ENCODE data around the gene TUBGCP3.

The TUBGCP3 gene

DNA sequence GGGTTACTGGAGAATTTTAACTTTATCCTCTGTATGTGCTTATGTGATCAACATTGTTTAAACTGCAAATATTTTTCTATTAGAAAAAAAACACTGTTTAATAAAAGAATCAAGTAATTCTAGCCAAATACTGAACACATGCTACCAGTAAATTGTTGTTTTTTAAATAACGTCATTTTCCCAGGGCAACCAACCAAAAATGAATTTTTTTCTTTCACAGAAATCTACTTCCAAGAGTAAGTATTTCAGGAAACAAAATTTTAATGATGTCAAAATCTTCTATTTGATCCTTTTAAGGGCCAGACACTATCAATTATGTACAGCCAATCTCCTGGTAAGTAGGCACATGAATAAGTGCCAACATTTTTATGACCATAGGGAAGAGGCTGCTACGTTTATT lies 57.1 kb downstream of the TUBGCP3 start:
- no peaks in the 10 kb centered on the region for H3K27me3 ChIP-seq (replicated peaks; ENCODE audit: control insufficient read depth, insufficient read depth, low read length)
- no peak overlapping the region for H3K4me3 ChIP-seq (replicated peaks; ENCODE audit: low read depth, low read length)
- no peak for DNase-seq (ENCODE audit: extremely low read depth, insufficient read length)
- H3K36me3 ChIP-seq (ENCODE audit: control insufficient read depth, insufficient read depth, low read length), result no peaks in the 10 kb centered on the region; the same call in 1 of the 2 replicates
- TF ChIP-seq, protein P1, sequence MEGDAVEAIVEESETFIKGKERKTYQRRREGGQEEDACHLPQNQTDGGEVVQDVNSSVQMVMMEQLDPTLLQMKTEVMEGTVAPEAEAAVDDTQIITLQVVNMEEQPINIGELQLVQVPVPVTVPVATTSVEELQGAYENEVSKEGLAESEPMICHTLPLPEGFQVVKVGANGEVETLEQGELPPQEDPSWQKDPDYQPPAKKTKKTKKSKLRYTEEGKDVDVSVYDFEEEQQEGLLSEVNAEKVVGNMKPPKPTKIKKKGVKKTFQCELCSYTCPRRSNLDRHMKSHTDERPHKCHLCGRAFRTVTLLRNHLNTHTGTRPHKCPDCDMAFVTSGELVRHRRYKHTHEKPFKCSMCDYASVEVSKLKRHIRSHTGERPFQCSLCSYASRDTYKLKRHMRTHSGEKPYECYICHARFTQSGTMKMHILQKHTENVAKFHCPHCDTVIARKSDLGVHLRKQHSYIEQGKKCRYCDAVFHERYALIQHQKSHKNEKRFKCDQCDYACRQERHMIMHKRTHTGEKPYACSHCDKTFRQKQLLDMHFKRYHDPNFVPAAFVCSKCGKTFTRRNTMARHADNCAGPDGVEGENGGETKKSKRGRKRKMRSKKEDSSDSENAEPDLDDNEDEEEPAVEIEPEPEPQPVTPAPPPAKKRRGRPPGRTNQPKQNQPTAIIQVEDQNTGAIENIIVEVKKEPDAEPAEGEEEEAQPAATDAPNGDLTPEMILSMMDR (IDR thresholded peaks at IDR 0.05; ENCODE audit: insufficient read depth, low read length, poor library complexity, severe bottlenecking), result no peak

DNA sequence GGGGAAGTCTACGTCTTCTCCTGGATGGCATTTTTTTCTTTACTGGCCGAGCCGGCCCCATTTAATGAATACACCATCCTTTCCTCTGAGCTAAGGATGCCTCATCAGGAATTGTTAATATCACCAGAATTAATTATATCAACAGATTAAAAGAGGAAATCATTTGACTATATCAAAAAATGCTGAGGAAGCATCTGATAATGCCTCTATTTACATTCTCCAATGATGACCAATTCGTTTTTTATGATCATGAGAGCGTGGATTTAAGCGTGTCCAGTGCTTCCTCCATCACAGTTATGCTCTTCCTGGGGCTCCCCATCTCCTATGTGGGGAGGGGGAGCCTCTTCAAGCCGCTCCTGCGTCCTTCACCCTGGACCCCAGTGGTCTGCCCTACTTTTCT lies 58.7 kb downstream of the TUBGCP3 start:
- no peak for DNase-seq (ENCODE audit: extremely low read depth, insufficient read length)
- TF ChIP-seq, protein P1 (IDR thresholded peaks at IDR 0.05; ENCODE audit: insufficient read depth, low read length, poor library complexity, severe bottlenecking), result no peak
- Histone ChIP-seq H3K36me3 (ENCODE audit: control insufficient read depth, insufficient read depth, low read length) (peaks cover 3% of the 10 kb centered on the region; the same call in 1 of the 2 replicates), H3K4me3 (replicated peaks; ENCODE audit: low read depth, low read length) (no peak overlapping the region), H3K27me3 (replicated peaks; ENCODE audit: control insufficient read depth, insufficient read depth, low read length) (no peaks in the 10 kb centered on the region)

DNA sequence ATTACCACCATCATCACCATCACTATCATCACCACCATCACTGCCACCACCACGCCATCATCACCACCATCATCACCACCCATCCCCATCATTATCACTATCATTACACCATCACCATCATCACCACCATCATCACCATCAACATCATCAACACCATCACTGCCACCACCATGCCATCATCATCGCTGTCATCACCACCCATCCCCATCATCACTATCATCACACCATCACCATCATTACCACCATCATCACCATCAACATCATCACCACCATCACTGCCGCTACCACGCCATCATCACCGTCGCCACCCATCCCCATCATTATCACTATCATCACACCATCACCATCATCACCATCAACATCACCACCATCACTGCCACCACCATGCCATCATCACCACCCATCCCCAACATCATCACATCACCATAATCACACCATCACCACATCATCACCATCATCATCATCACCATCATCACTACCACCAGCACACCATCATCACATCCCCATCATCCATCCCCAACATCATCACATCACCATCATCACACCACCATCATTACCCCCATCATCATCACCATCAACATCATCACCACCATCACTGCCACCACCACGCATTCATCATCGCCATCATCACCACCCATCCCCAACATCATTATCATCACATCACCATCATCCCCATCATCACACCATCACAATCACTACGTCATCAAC lies 61.7 kb downstream of the TUBGCP3 start:
- Histone ChIP-seq H3K27me3 (replicated peaks; ENCODE audit: control insufficient read depth, insufficient read depth, low read length) (no peaks in the 10 kb centered on the region), H3K4me3 (replicated peaks; ENCODE audit: low read depth, low read length) (no peak overlapping the region), H3K36me3 (ENCODE audit: control insufficient read depth, insufficient read depth, low read length) (peaks cover 9% of the 10 kb centered on the region)
- TF ChIP-seq, protein P1 (IDR thresholded peaks at IDR 0.05; ENCODE audit: insufficient read depth, low read length, poor library complexity, severe bottlenecking), result no peak
- no peak for DNase-seq (ENCODE audit: extremely low read depth, insufficient read length)

DNA sequence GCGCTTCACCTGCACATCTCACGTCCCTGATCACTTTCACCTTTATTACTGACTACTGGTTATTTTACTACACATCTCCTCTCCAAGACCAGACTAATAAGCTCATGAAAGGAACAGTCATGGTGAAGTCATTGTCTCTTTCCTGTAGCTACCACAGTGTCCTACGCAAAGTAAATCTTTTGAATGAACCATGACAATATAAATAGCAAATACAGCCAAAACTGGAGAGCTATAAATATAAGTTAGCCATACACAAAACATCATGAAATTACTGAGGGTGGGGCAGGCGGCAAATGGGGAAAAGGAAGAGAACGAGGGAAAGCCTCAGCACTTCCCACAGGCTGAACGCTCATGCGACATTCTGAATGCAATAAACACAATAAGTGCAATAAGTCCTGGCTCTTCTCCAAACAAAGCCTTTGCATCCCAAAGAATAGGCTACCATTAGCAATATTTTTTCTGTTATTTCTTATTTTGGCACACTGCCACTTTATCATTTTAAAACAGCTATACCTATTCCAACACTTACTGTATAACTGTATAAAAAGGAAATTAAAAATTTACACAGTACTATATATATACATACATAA lies 62.5 kb downstream of the TUBGCP3 start:
- H3K4me3 ChIP-seq (replicated peaks; ENCODE audit: low read depth, low read length), result no peak overlapping the region
- no peaks in the 10 kb centered on the region for H3K27me3 ChIP-seq (replicated peaks; ENCODE audit: control insufficient read depth, insufficient read depth, low read length)
- DNase-seq (ENCODE audit: extremely low read depth, insufficient read length), result no peak
- peaks cover 9% of the 10 kb centered on the region for H3K36me3 ChIP-seq (ENCODE audit: control insufficient read depth, insufficient read depth, low read length)
- TF ChIP-seq, protein P1 (IDR thresholded peaks at IDR 0.05; ENCODE audit: insufficient read depth, low read length, poor library complexity, severe bottlenecking), result no peak

DNA sequence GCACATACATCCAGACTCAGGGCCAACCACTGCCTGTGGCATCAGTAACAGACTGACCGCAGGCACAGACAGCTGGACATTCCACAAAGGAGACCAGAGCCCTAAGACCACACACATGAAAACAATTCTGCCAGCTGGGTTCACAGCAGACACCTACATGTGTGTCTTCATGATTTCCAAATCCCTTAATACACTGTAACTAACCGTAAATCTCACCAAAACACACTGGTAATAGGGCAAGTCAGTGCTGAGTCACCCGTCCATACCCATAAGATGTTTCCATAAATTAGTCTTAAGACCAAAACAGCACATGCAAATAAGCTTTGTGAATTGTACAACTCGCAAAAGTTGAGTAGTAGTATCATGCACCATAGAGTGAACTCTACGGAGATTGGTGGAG lies 65.4 kb downstream of the TUBGCP3 start:
- Histone ChIP-seq H3K27me3 (replicated peaks; ENCODE audit: control insufficient read depth, insufficient read depth, low read length) (no peaks in the 10 kb centered on the region), H3K36me3 (ENCODE audit: control insufficient read depth, insufficient read depth, low read length) (peaks cover 16% of the 10 kb centered on the region), H3K4me3 (replicated peaks; ENCODE audit: low read depth, low read length) (no peak overlapping the region)
- TF ChIP-seq, protein P1 (IDR thresholded peaks at IDR 0.05; ENCODE audit: insufficient read depth, low read length, poor library complexity, severe bottlenecking), result no peak
- no peak for DNase-seq (ENCODE audit: extremely low read depth, insufficient read length)

Data from GM06990 (cell line).